HG03108 (cell line): ENCODE results near the gene FBXO27.
"Not testable (repeated sequence)": the region's sequence is repeated elsewhere in the genome, so short reads cannot be mapped to it uniquely, and the experiment has no call there.

ENCODE experiments used
- ATAC-seq: cut with Tn5 transposase; IDR thresholded peaks from one replicate; pipeline ENCODE4 v1.9.1; 2021; ENCODE audit warnings: moderate library complexity; ENCODE audit not compliant: unreplicated experiment

Gene FBXO27

GRCh38 chr19:39045506-39045905, 13.2 kb upstream of the FBXO27 start:
- ATAC-seq: no peak

DNA sequence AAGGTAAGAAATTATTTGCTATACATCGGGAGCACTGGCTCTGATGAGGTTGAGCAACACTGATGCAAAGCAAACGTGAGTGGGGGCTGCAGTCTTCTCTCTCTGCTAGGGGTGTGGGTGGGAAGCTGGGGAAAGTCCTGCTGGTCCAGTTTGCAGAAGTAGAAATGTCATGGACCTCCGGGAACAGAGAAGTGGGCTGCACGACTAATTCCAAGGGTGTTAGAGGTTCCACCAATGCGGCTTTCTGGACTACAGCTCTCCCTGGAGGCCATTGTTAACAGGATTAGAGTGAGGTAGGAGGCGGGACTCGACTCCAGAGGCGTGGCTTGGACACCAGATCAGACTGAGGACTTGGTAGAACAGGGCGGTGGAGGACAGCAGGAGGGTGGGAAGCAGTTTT, 5.7 kb upstream of the FBXO27 start:
- no peak for ATAC-seq

GRCh38 chr19:39037194-39037593, 4.8 kb upstream of the FBXO27 start:
- ATAC-seq: no peak

DNA sequence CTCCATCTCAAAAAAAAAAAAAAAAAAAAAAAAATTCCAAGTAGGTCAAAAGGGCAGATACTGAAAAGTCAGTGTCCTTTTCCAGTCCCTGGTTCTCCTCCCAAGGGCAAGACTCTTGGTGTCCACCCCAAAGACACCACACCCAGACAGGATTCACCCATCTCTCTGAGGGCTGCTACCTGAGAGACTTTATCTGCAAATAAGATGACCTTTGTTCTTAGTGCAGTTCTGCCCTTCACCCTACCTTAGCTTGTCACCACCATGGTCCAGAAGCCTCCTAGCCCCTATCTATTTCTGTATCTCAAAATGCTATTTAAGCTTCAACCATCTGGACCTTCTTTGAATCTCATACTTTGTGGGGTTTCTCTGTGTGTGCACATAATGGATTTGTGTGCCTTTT, 4.2 kb upstream of the FBXO27 start:
- no peak for ATAC-seq

GRCh38 chr19:39031368-39032062, 834 bp downstream of the FBXO27 start:
- peak; percentile 73 for ATAC-seq

DNA sequence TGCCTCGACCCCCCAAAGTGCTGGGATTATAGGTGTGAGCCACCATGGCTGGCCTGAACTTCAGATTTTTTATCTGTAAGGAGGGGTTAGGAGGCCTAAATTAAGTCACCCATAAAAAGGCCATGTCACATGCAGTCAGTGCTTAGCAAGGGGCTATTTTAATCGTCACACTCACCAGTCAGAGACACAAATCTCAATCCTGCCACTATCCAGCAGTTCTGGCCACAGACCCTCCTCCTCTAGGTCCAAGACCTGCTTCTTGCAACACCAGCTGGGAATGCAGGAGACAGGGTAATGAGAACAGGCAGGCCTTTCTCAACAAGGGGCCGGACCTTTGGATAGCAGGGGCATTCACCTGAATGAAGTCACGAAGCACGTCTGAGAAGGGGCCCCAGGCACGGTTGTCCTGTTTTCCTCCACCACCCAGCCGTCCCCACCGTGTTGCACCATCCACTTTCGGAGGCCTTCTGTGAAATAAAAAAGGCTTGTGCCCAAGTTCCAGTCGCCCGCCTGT, 1.4 kb downstream of the FBXO27 start:
- ATAC-seq: peak; percentile 29

DNA sequence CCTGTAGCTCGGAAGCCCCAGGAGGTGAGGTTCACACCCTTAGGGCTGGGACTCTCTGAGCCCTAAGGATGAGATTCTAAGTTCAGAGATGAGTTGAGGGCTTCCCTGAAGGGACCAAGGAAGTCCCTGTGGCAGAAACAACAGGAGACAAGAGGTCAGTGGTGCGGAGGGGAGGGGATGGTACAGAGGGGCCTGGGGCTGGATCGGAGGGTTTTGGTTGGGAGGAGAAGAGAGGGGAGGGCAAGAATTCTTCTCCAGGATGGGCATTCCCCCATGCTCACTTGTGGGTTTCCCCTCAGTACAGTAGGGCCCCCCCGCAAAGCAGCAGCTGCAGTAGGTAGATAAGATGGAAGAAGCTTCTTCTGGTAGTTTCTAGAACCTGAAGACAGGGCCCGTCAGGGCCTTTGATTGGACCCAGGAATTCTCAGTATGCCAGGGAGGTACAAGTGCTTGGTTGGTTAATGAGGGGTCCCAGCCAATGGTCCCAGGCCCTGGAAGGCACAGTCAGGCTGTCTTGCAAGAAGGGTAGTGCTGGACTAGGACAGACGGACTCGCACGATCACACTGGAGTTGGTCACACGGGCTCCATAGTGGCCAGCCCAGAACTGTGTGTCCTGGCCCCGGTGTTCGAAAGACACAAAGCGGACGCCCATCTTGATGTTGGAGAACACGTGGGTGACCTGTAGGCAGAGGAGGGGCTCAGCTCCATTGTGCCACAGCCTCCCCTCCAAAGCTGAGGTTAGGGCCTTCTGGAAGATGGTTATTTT, 7.3 kb downstream of the FBXO27 start:
- no peak for ATAC-seq

GRCh38 chr19:39021063-39021462, 11.3 kb downstream of the FBXO27 start:
- ATAC-seq: no peak

- no peak for ATAC-seq
Observed at GRCh38 chr19:39017646-39018045, 14.7 kb downstream of the FBXO27 start.

DNA sequence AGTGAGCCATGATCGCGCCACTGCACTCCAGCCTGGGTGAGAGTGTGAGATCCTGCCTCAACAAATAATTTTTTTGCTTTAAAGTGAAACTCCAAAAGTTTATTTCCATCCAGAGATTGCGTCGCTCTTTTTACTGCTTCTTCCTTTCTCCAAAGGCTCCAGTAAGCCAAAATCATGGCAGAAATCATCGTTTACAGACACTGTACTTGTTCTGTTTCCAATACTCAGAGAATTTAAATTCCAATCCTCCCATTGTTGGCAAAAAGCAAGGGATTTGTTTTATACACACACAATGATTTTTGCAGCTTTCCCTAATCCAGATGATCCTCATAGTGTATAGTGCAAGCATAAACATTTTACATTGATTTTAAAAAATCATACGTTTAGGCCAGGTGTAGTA, 15.3 kb downstream of the FBXO27 start:
- ATAC-seq: no peak

- no peak for ATAC-seq
Observed at GRCh38 chr19:39014037-39014436, 18.3 kb downstream of the FBXO27 start.

DNA sequence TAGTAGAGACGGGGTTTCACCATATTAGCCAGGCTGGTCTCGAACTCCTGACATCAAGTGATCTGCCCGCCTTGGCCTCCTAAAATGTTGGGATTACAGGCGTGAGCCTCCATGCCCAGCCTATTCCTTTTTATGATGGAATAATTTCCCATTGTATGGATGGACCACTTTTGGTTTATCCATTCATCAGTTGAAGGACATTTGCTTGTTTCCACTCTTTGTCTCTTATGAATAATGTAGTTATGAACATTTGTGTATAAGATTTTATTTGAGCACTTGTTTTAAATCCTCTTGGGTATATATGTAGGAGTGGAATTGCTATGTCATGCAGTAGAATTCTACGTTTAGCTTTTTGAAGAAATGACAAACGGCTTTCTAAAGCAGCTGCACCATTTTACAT, 23.3 kb downstream of the FBXO27 start:
- ATAC-seq: no peak

- no peak for ATAC-seq
Observed at GRCh38 chr19:39008137-39008536, 24.2 kb downstream of the FBXO27 start.

- ATAC-seq: no peak
Observed at GRCh38 chr19:39007096-39007495, 25.3 kb downstream of the FBXO27 start.

GRCh38 chr19:39004403-39004802, 27.9 kb downstream of the FBXO27 start:
- no peak for ATAC-seq

GRCh38 chr19:39003796-39004195, 28.6 kb downstream of the FBXO27 start:
- ATAC-seq: no peak

DNA sequence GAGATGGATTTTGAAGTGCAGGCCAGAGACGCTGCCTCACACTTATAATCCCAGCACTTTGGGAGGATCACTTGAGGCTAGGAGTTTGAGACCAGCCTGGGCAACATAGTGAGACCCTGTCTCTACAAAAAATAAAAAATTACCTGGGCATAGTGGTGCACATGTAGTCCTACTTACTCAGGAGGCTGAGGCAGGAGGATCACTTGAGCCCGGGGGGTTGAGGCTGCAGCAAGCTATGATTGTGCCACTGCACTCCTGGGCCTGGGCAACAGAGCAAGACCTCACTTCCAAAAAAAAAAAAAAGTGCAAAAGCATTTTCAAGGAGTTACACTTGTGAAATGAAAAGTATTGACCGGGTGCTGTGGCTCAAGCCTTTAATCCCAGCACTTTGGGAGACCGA, 29.2 kb downstream of the FBXO27 start:
- no peak for ATAC-seq

DNA sequence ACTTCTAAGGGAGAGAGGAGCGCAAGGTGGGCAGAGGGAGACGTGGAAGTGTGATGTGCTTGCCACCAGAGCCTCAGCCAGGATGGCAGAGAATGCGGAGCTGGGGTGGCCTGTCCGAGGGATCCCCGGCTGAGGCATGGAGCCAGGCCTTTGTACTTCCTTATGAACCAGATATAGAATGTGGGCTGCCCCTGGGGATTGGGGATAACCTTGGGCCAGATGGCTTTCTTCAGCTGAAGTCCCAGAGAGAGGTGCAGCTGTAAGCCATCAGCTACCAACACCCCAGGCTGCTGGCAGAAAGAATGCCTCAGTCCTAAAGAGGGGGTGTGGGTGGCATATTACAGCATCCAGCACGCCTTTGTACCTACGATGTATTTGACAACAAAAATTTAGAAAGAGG, 31.3 kb downstream of the FBXO27 start:
- ATAC-seq: no peak

- ATAC-seq: not testable (repeated sequence)
Observed at GRCh38 chr19:38997576-38997975, 34.8 kb downstream of the FBXO27 start.

GRCh38 chr19:38993271-38993670, 39.1 kb downstream of the FBXO27 start:
- ATAC-seq: no peak

GRCh38 chr19:38990949-38991697, 41.2 kb downstream of the FBXO27 start:
- no peak for ATAC-seq

DNA sequence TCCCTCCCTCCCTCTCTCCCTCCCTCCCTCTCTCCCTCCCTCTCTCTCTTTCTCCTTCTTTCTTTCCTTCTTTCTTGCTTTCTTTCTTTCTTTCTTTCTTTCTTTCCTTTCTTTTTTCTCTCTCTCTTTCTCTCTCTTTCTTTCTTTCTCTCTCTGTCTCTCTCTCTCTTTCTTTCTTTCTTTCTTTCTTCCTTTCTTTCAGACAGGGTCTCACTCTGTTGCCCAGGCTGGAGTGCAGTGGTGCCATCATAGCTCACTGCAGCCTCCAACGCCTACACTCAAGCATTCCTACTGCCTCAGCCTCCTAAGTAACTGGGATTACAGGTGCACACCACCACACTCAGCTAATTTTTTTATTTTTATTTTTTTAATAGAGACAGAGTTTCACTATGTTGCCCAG, 42.7 kb downstream of the FBXO27 start:
- ATAC-seq: not testable (repeated sequence)
